Stimulated activated CD4-positive, alpha-beta T cell treated with anti-CD3 and anti-CD28 coated beads, Interleukin-2, amount 100 ng/mL, for 4 hours (primary cell): ENCODE results near the gene NOL6.
"Not testable (repeated sequence)": the region's sequence is repeated elsewhere in the genome, so short reads cannot be mapped to it uniquely, and the experiment has no call there.

Experiments used
- DNase-seq: peaks from one replicate; pipeline ENCODE4 v3.0.0-alpha.2; 2020; ENCODE audit warnings: low read depth

NOL6 gene

DNA sequence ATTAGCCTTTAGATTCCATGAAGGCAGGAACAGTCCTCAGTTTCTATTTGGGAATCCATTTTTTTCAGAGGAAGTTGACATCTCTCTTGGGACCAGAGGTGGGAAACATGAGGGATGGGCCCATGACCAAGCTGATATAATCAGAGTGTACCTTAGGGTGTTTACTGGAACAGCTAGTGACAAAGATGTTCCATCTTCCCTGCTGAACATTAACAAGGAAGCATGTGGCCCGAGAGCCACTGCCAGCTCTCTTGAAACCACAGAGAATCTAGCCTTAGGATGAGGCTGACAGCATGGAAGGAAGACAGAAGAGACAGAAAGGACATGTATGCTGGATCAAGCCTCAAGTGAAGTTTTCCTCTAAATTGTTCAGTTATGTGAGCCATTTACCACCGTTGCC lies 42.3 kb downstream of the NOL6 start:
- DNase-seq: no peak

DNA sequence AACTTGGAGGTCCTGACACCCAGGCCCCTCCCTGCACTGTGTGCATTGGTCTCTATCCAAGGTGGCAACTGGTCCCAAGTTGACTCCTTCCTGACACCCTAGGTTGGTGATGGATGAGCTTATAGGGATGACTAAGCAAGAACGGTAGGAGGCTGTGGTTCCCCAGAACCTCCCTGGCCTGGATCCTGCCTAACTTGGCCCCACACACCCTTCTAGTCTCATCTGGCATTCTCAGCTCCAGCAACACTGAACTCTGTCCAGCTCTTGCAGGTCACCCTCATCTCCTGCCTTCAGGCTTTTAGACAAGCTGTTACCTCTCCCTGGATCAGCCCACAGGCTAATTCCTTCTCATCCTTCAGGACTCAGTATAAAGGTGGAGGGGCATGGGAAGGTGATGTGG lies 42.8 kb downstream of the NOL6 start:
- no peak for DNase-seq

DNA sequence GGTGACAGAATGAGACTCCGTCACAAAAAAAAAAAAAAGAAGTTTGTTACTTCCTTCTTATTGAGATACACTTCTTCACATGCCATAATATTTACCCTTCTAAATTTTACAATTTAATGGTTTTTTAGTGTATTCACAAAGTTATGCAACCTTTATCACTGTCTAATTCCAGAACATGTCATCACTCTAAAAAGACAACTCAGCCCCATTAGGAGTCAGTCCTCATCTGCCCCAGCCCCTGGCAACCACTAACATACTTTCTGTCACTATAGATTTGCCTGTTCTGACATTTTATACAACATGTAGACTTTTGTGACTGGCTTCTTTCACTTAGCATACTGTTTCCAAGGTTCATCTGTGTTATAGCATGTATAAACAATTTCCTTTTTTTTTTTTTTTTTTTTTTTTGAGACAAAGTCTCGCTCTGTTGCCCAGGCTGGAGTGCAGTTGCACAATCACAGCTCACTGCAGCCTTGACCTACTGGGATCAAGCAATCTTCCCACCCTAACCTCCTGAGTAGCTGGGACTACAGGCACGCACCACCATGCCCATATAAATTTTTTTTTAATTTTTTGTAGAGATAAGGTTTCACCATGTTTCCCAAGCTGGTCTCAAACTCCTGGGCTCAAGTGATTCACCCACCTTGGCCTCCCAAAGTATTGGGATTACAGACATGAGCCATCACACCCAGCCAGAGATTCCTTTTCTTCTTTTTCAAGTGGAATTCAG lies 44.3 kb downstream of the NOL6 start:
- no peak for DNase-seq

DNA sequence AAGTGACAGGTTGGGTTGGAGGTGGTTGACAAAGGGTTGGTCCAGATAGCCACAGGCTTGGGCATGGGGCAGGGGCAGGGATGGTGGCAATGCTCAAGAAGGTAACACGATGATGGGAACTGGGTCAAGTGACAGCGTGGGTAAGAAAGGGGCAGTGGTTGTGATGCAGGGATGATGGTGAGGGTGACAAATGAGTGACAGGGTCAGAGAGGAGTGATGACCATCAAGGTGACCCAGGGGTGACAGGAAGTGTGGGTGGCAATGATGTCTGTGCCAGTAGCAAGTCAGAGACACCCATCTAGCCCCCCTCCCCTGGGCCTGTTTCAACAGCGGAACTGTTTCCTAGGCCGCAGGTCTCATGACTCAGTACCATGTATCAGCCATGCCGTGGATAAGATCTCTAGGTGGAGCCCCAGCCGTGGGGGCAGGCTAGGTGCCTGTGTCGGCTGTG lies 46.9 kb downstream of the NOL6 start:
- DNase-seq: no peak

DNA sequence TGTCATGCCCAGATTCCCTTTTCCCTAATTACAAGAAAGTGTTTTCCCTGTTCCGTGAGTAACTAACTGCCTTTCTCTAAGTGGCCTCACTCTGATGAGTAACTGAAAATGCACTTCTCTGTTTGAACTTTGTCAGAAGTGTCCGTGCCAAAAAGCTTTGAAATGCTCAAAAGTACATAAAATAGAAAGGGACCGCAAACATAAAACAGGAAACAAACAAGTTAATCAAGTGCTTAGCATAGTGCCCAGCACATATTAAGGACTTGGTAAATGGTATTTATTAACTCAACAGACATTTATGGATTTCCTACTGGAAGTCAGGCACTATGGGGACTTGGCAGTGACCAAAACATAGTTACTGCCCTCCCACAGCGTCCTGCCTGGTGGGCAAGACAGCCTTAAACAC lies 48.6 kb downstream of the NOL6 start:
- no peak for DNase-seq

DNA sequence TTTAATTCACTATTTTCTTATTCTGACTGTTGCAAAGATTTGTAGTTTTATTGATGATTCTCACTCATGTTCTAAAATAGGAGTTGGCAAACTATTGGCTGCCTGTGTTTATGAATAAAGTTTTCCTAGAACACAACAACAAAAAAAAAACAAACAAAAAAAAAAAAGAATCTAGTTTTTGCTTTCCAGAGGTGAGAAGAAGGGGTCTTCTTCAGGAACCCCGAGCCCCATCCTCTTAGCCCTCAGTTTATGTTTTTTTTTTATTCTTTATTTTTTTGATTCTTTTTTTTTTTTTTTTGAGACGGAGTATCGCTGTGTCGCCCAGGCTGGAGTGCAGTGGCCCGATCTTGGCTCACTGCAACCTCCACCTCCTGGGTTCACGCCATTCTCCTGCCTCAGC lies 49.2 kb downstream of the NOL6 start:
- not testable (repeated sequence) for DNase-seq

DNA sequence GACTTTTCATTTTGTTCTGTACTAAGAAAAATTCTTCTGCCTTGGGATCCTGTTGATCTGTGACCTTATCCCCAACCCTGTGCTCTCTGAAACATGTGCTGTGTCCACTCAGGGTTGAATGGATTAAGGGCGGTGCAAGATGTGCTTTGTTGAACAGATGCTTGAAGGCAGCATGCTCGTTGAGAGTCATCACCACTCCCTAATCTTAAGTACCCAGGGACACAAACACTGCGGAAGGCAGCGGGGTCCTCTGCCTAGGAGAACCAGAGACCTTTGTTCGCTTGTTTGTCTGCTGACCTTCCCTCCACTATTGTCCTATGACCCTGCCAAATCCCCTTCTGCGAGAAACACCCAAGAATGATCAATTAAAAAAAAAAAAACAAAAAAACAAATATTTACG lies 49.7 kb downstream of the NOL6 start:
- not testable (repeated sequence) for DNase-seq

DNA sequence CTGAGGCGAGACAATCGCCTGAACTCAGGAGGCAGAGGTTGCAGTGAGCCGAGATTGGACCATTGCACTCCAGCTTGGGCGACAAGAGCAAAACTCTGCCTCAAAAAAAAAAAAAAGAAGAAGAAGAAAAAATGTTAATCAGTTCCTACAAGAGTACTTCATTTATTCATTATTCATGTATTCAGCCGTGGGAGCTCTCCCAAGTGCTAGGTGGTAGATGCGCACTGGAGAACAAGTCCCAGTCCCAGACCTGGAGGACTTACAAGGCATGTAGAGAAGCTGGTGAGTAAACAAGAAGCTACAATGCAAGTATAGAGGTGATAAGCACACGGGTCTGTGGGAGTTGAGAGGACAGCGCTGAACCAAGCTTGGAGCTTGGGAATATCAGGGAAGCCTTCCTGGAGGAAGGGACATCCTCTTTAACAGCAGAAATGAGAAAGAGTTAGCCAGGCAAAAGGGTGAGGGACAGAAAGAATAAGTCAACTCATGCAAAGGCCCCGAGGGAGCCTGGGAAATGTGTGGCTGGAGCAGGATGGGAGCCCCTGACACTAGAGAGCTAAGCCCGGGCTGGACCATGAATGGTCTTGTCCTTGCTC lies 53.9 kb downstream of the NOL6 start:
- DNase-seq: no peak

DNA sequence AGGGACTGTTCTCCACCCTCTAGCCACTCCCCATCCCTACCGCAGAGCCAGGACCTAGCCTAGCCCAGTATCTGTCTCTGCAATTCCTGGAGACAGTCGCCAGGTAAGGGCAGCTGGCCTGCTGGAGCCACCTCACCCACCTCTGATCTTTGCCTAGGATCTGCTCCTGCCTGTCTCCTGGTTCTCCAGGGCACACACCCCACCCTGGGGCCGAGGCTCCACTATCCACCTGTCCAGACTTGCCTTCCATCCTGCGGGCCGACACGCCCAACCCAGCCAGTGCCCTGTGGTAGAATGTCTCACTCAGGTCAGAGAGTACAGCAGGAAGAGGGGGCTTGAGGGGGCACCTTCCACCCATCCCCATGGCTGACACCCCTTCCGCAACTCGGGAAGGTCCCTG lies 55.6 kb downstream of the NOL6 start:
- DNase-seq: no peak

DNA sequence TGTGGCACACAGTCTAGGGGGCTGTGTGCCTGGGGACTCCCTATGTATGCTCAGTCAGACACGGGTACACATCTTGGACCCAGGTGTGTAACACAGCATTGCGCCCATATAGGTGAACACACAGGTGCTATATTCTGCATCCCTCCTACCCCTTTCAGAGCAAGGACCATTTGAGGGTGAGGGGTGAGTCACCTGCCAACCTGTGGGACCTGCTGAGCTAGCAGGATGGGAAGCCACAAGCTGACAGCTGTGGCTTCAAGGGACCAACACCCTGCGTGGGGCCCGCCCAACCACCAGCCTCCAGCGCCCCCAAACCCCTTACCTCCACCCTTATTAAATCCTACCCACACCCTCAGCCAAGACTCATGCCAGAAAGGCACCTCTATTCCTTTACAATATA lies 56.7 kb downstream of the NOL6 start:
- DNase-seq: peak; percentile 39

DNA sequence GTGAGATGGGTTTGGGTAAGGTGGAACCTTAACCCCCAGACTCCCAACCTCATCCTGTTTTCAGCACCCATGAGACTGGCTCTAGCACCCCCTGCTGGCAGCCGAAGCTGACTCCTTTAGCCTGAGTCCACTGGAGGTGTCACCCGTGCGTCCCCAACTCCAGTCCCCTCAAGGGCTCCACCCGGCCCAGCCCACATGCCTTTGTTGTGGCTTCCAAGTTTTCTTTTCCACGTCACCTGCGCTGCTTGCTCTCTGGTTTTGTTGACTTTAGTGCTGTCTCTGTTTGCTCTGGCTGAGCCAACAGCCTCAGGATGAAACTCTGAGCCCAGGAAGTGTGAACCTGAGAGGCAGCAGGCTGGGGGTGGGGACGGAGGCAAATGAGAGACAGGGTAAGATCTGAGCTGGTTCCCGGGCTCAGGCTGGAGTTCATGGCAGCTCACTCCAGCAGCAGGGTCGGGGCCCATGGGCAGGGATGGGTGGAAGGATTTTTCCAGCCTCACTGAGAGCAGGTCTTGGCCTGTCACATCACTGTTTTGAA lies 58.2 kb downstream of the NOL6 start:
- DNase-seq: peak; percentile 63

DNA sequence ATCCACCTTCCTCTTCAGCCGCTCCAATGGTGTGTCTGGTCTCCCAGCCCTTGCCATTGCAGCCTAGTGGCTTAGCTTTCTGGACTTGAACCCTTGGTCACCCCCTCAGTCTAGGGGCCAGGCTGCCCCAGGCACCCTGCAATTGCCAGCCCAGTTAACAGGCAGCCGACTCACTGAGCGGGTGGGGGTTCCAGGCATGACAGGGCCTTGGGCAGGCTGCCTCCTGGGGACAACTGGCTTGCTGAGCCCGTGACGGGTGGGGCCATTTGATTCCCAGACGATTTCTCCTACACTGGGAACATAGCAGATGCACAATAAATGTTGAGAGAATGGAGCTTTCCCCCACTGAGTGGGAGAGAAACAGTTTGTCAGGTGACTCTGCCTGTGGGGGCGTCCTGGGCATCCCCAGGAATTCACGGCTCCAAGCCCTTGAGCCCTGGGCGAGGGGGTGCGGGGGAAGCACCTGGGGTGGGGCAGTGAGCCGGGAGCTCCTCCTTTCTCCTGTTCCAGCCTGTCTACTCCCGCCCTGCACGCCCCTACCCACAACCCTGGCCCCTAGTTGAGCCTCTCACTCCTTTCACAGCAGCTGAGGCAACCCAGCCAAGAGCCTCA lies 58.7 kb downstream of the NOL6 start:
- DNase-seq: no peak

DNA sequence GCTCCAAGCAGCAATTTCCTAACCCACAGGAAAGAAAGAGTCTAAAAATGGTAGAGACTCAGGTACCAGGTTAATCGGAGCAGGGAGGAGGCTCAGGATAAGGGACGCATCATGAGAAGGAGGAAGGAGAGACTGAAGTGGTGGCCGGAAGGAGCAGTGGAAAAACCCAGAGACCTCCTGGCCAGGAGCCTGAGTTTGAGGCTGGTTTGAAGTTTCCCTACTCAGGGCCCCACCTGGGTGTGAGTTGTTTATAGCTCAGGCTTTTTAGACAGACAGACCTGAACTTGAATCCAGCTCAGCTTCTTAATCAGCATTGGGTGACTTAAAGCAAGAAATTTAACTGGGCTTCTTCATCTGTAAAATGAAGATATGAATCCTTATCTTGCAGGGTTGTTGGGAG lies 59.5 kb downstream of the NOL6 start:
- no peak for DNase-seq
